Left lung (tissue), 10 donors: ENCODE results near the gene CDK2AP2. TPM values are rescaled to one million over a fixed set of nuclear protein-coding genes. Genes with fewer than 3 reads are reported as not detected.

ENCODE experiments used
- ATAC-seq: fragments of 200-7000 bp; cut with Tn5 transposase; one replicate; pipeline ENCODE4 v1.9.1; 2020; ENCODE audit warnings: moderate library complexity
- DNase-seq, 4 donors: peaks; one replicate each; pipeline ENCODE4 v3.0.0-alpha.2; 2013 to 2020
- H3K27ac ChIP-seq, 2 donors: fragments of 200-600 bp; sonication (generic) in 1 of 2; one replicate each; pipeline versions ENCODE4 v1.5.0 to v1.8.0; 2020 to 2021
- H3K27me3 ChIP-seq, 2 donors: fragments of 200-600 bp; sonication (generic) in 1 of 2; one replicate each; pipeline versions ENCODE4 v1.5.0 to v1.8.0; 2020 to 2021
- H3K36me3 ChIP-seq, 2 donors: fragments of 200-600 bp; sonication (generic) in 1 of 2; one replicate each; pipeline versions ENCODE4 v1.5.0 to v1.8.0; 2020 to 2021
- H3K4me1 ChIP-seq, 2 donors: fragments of 200-600 bp; one replicate each; pipeline ENCODE4 v1.8.0; 2021
- H3K4me3 ChIP-seq, 2 donors: fragments of 200-600 bp; sonication (generic) in 1 of 2; one replicate each; pipeline versions ENCODE4 v1.5.0 to v1.8.0; 2020 to 2021; ENCODE audit warnings: mild to moderate bottlenecking in 1 of 2
- H3K9me3 ChIP-seq, 2 donors: fragments of 200-600 bp; sonication (generic) in 1 of 2; one replicate each; pipeline versions ENCODE4 v1.5.0 to v1.8.0; 2020 to 2021
- intact Hi-C, 2 donors: fragments of 100-400 bp; cut with DNase I; formaldehyde crosslinking; loops; one replicate each; pipeline versions ENCODE4 v1.11.2 to v1.14.2; 2022
- polyA plus RNA-seq, 6 donors: library from polyadenylated mRNA; unstranded; fragments of 120-200 nt; gene quantifications; one replicate each; pipeline ENCODE4 v1.2.1, GENCODE V29; 2013; ENCODE audit not compliant: insufficient read length in 6 of 6
- total RNA-seq, 2 donors: library from RNA; stranded (reverse); fragmentation: NEBNext Ultra II Directional; extraction: Animal tissue kit (Norgen Biotek cat#: 25700); gene quantifications; one replicate each; pipeline ENCODE4 v1.2.1, GENCODE V29; 2021
- TF ChIP-seq, protein P1 (sequence below), 2 donors: fragments of 200-600 bp; sonication (generic) in 1 of 2; IDR thresholded peaks; one replicate each; pipeline versions ENCODE4 v1.5.0 to v1.8.0; 2021; ENCODE audit warnings: antibody characterized with exemption in 2 of 2
- donor health status: DM: no; HTN: yes; CAD: no.
- donor health status: DM: no; HTN: no; CAD: no.

The CDK2AP2 gene
- total and polyA plus RNA-seq, 8 donors: 25.8 to 92.8 (median 33.4) TPM

DNA sequence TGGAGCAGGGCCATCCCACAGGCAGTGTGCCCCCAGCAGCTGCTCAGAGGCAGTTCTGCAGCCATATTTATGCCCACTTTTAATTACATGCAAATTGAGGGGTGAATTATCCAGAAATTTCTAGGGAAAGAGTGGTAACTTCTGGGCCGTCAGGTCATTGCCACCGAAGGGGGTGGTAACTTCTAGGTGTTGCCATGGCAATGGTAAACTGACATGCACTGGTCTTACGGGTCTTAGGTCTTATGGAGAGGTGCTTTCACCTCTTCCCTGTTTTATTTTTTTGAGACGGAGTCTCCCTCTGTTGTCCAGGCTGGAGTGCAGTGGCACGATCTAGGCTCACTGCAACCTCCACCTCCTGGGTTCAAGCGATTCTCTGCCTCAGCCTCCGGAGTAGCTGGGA is 35.1 kb downstream of the CDK2AP2 start:
- TF ChIP-seq, protein P1, sequence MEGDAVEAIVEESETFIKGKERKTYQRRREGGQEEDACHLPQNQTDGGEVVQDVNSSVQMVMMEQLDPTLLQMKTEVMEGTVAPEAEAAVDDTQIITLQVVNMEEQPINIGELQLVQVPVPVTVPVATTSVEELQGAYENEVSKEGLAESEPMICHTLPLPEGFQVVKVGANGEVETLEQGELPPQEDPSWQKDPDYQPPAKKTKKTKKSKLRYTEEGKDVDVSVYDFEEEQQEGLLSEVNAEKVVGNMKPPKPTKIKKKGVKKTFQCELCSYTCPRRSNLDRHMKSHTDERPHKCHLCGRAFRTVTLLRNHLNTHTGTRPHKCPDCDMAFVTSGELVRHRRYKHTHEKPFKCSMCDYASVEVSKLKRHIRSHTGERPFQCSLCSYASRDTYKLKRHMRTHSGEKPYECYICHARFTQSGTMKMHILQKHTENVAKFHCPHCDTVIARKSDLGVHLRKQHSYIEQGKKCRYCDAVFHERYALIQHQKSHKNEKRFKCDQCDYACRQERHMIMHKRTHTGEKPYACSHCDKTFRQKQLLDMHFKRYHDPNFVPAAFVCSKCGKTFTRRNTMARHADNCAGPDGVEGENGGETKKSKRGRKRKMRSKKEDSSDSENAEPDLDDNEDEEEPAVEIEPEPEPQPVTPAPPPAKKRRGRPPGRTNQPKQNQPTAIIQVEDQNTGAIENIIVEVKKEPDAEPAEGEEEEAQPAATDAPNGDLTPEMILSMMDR (IDR thresholded peaks at IDR 0.05): no peak
- H3K27me3 ChIP-seq: no peaks in the 10 kb centered on the region
- no peak overlapping the region for H3K4me3 ChIP-seq
- H3K9me3 ChIP-seq: no peaks in the 10 kb centered on the region
- peaks cover 8 to 14% of the 10 kb centered on the region in 2 donors for H3K4me1 ChIP-seq
- H3K36me3 ChIP-seq: no peaks in the 10 kb centered on the region
- intact Hi-C loops: no loop called here
- ATAC-seq (no peak), DNase-seq (no peak)
- H3K27ac ChIP-seq: no peak overlapping the region

DNA sequence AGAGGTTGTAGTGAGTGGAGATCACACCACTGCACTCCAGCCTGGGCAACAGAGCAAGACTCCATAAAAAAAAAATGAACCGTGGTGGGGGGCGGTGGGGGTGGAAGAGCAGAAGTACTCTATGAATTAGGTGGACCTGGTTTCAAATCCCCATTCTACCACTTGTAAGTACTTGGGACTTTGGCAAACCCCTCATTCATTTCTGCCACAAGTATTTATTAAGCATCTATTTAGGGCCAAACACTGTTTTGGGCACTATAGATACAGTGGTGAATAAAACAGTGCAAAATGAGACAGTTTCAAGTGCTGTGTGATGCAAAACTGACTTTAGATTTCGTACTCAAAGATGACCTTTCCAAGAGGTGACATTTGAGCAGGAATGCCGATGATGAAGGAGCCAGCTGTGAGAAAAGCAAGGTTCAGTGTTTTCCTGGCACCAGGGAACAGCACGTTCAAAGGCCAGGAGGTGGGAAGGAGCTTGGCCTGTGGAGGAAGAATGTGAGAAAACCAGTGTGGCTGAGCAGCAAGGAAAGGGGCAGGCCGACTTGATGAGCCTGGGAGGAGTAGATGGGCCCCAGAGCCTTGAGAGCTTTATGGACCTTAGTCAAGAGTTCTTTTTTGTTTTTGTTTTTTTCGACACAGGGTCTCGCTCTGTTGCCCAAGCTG is 37.5 kb downstream of the CDK2AP2 start:
- ATAC-seq: no peak

GRCh38 chr11:67469508-67469811 is 38.5 kb downstream of the CDK2AP2 start:
- TF ChIP-seq, protein P1 (IDR thresholded peaks at IDR 0.05): no peak
- Histone ChIP-seq H3K27me3 (no peaks in the 10 kb centered on the region), H3K9me3 (no peaks in the 10 kb centered on the region), H3K27ac (peak overlapping the region; percentile 84 to 88), H3K4me1 (peaks cover 13 to 41% of the 10 kb centered on the region in 2 donors), H3K4me3 (peak overlapping the region; percentile 94 to 96), H3K36me3 (no peaks in the 10 kb centered on the region)
- intact Hi-C loops: no loop called here
- DNase-seq (no peak), ATAC-seq (no peak)

More for the DNA sequence above, 37.5 kb downstream of the CDK2AP2 start:
- Histone ChIP-seq H3K4me1 (peaks cover 13 to 34% of the 10 kb centered on the region in 2 donors), H3K27me3 (no peaks in the 10 kb centered on the region), H3K36me3 (no peaks in the 10 kb centered on the region), H3K9me3 (no peaks in the 10 kb centered on the region), H3K4me3 (no peak overlapping the region), H3K27ac (no peak overlapping the region)
- no peak for DNase-seq
- TF ChIP-seq, protein P1 (IDR thresholded peaks at IDR 0.05): no peak
- intact Hi-C loops: no loop called here

GRCh38 chr11:67468759-67469507 is 39.0 kb downstream of the CDK2AP2 start, which contains the start of gene TMEM134:
Gene TMEM134 (minus strand): TSS chr11:67469251. CDS start chr11:67469192, 59 bp downstream.
- H3K4me1 ChIP-seq: peaks cover 13 to 46% of the 10 kb centered on the region in 2 donors
- H3K27me3 ChIP-seq: no peaks in the 10 kb centered on the region
- ATAC-seq: peak; percentile 89
- intact Hi-C loops: no loop called here
- no peaks in the 10 kb centered on the region for H3K9me3 ChIP-seq
- H3K27ac ChIP-seq: peak within 1 kb of the TSS; percentile 84 to 88
- no peaks in the 10 kb centered on the region for H3K36me3 ChIP-seq
- peak within 1 kb of the TSS; percentile 94 to 96 for H3K4me3 ChIP-seq
- DNase-seq: peak; percentile 86 to 99 (median 94)
- TF ChIP-seq, protein P1 (IDR thresholded peaks at IDR 0.05): peak; percentile 27 to 38

DNA sequence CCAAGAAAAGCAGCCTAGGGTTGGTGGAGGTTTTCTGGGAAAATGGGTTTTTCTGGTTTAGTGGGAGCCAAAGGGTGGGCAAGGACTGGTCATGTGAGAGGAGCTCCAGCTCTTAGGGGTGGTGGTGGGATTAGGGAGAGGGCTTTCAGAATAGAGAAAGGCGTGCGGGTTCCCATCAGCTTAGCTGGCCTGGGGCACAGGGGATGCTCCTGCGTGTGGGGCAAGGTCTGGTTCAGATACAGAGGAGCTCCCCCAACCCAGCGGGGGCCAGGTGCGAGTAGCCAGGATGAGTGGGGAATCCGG is 39.6 kb downstream of the CDK2AP2 start:
- peak overlapping the region; percentile 94 to 96 for H3K4me3 ChIP-seq
- no peak for DNase-seq
- TF ChIP-seq, protein P1 (IDR thresholded peaks at IDR 0.05): no peak
- ATAC-seq: peak; percentile 0
- no peaks in the 10 kb centered on the region for H3K36me3 ChIP-seq
- H3K9me3 ChIP-seq: no peaks in the 10 kb centered on the region
- H3K27ac ChIP-seq: peak overlapping the region; percentile 74 to 88
- H3K4me1 ChIP-seq: peaks cover 13 to 50% of the 10 kb centered on the region in 2 donors
- intact Hi-C loops: no loop called here
- H3K27me3 ChIP-seq: no peaks in the 10 kb centered on the region
